HG03469 (cell line): ENCODE data around the gene PLA2G2A.

Experiments used
- ATAC-seq: cut with Tn5 transposase; IDR thresholded peaks from one replicate; pipeline ENCODE4 v1.9.1; 2021; ENCODE audit warnings: mild to moderate bottlenecking, moderate library complexity, moderate number of reproducible peaks; ENCODE audit not compliant: unreplicated experiment

Gene PLA2G2A

GRCh38 chr1:19974822-19975416 lies 4.5 kb downstream of the PLA2G2A start:
- ATAC-seq: no peak

DNA sequence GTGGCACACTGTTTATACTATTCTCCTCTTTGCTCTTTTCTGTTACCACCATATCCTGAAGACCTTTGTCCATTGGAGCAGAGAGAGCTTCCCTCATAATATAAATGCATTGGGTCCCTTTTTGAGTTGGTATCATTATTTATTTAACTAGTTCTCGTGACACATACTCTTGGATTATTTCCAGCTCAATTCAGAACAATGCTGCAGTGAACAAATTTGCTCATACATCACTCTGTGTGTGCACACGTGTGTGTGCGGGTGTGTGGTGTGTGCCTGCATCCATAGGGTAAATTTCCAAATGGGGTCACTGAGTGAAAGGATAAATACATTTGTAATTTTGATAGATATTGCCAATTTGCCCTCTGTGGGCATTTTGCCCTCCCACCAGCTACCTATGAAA lies 5.8 kb downstream of the PLA2G2A start:
- no peak for ATAC-seq

DNA sequence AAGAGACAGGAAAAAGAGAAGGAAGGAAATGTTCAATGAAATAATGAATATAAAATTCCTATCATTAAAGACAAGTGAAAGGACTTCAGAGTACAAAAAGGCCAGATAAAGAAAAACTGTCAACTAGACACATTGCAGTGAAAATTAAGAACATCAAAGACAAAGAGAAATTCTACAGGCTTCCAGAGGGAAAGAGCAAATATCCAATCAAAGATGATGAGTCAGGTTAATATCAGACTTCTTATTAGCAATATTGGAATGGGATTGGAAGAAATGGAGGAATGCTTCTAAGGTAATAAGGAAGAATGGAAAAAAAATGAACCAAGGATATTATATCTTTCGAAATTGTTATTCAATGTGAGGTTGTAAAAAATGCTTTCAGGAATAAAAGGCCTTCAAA lies 7.8 kb downstream of the PLA2G2A start:
- no peak for ATAC-seq

- ATAC-seq: no peak
Measured at GRCh38 chr1:19969898-19970660, 9.3 kb downstream of the PLA2G2A start.

DNA sequence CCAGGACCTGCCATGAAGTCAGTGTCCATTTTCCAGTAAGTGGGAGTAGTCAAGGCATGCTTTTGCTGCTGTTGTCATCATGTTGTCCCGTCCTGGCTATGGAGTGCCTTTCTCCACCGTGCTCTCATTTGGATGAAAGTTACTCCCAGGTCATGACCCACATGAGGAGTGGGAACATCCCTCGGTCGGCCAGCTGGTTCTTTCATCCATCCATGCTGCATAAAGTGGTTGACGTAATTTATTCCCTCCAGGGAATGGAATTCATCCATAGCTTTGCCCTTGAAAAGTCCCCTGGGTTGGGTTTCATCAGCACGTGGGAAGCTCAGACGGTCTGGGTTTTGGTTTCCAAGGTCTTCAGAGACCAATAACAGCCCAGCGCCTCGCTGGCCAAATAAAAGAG lies 11.6 kb downstream of the PLA2G2A start:
- ATAC-seq: no peak

GRCh38 chr1:19964542-19964941 lies 14.9 kb downstream of the PLA2G2A start:
- ATAC-seq: no peak

- no peak for ATAC-seq
Measured at GRCh38 chr1:19963636-19964035, 15.8 kb downstream of the PLA2G2A start.

DNA sequence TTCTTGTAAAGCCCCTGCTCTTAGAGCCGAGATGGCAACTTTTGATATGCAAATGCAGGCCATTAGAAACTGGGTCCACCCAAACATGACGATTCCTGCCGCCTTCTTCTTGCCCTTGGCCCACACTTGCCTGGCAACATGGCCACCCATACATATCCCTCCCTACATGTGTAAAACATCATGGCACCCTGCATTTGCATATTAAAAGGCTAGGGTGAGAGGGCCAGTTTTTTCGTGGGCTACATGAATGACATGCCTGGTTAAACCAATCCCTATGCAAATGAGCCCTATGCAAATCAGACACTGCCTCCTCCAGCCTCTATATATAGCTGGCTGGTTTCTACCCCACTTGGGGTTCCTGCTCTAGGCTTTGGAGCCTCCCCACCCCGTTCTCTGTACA lies 18.8 kb downstream of the PLA2G2A start:
- no peak for ATAC-seq

DNA sequence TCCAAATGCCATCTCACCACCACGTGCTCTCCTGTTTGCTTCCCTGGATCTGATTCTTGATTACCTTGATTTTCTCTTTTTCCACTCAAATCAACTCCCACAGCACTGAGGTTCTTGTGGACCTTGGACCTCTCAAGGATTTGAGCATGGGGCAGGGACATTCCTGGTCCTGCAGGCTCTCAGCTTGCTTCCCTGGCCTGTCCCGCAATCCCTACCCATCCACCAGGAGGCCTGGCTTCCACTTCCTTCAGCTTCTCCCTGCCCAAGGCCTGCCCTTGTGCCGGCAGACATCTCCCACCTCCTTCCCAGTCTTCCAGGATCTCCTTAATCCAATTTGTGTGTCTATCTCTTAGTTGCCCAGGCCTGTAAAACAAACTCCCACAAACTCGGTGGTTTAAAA lies 21.6 kb downstream of the PLA2G2A start:
- ATAC-seq: no peak

- ATAC-seq: no peak
Measured at GRCh38 chr1:19955534-19956170, 23.8 kb downstream of the PLA2G2A start.

GRCh38 chr1:19954059-19954458 lies 25.4 kb downstream of the PLA2G2A start:
- no peak for ATAC-seq

DNA sequence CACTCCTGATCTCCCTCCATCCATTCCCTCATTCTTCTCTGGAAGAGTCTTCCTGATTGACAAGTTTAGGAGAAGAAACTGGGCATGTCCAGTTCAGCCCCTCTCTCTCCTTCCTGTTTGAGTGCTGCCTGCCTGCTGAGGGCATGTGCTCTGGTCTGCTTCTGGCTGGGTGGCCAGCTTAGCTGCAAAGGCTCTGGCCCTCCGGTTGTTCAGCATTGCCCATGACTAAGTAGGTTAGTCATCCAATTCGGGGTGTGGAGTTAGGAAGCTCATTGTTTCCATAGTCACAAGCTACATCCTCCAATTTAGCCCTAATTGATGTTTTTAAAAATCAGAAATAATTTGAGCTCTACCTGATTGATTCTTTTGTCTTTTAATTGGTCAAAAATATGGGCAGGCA lies 30.4 kb downstream of the PLA2G2A start:
- no peak for ATAC-seq

DNA sequence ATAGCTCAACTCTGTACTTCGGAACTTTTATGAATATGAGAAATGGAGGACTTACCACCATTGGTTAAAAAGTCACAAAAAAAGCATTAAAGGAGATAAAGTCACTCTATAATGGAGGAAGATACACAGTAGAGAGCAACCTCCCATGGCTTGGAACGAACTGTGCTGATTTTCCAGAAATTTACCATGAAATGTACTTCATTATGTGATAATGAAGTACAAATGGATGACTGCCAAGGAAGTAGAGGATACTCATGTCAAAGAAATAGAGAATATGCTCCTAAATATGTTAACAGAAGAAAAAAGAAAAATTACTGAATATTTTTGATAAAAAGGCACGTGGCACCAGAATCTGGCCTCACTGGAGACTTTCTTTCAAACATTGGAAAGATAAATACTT lies 32.4 kb downstream of the PLA2G2A start:
- no peak for ATAC-seq

GRCh38 chr1:19946331-19946751 lies 33.1 kb downstream of the PLA2G2A start:
- no peak for ATAC-seq

DNA sequence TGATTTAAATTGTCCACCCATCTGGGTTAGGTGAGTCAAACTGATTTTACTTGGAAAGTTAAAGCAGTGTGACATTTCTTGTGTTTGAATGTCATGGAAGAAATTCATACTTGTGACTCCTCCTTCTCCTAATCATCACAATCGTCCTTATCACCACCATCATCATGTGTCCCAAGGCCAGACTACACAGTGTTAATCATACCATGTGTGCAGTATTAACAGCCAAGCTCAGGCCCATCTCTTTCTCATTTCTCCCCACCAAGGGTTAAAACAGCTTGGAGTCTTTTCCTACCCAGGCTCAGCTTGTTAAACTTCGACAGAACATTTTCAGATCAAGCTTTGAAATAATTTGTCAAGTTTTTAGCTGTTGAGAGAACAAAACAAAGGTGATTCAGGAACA lies 33.5 kb downstream of the PLA2G2A start:
- no peak for ATAC-seq

DNA sequence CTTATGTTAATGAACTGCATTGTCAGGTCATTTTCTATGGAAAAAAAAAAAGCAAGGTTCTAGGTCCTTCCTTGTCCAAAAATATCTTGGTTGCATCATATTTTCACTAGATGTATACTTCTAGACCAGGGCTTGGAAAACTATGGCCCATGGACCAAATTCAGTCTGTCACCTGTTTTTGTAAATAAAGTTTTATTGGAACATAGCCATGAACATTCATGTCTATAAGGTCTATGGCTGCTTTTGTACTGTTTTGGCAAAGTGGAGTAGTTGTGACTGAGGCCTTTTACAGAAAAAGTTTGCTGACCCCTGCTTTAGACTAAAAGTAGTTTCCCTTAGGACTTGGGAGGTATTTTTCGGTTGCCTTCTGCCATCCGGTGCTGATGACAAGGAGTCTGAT lies 36.8 kb downstream of the PLA2G2A start:
- no peak for ATAC-seq

DNA sequence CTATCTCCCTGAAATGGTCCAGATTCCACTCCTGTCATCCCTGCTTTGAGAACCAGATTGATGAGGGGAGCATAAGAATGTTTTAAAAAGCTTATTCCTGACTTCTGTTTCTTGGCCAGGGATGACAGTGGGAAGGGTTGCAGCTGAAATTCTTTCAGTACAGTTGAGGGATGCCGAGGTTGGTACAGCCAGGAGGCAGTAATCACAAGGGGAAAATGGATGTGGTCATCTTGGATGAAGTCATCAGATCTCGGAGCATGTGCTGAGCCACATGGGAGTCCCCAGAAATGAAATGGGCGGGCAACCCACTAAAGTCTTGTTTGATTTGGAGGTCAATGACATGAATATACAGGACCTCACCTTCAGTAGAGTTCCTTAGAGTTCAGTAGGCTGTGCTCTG lies 37.3 kb downstream of the PLA2G2A start:
- no peak for ATAC-seq

DNA sequence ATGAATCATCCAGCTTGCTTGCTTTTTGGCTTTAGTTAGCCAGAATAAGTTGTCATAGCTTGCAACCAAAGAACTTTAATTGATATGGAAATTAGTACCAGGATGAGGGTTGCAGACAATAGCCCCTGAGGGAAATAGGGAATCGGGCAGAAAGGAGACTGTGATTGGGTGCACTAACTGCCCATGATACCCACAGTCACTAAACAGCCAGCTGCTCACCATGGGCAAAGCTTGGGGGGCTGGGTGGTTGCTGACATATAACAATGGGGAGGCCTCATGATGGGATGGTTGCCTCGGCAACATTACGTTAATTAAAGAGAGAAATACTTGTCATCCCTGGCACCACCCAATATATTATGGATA lies 38.2 kb downstream of the PLA2G2A start:
- no peak for ATAC-seq

DNA sequence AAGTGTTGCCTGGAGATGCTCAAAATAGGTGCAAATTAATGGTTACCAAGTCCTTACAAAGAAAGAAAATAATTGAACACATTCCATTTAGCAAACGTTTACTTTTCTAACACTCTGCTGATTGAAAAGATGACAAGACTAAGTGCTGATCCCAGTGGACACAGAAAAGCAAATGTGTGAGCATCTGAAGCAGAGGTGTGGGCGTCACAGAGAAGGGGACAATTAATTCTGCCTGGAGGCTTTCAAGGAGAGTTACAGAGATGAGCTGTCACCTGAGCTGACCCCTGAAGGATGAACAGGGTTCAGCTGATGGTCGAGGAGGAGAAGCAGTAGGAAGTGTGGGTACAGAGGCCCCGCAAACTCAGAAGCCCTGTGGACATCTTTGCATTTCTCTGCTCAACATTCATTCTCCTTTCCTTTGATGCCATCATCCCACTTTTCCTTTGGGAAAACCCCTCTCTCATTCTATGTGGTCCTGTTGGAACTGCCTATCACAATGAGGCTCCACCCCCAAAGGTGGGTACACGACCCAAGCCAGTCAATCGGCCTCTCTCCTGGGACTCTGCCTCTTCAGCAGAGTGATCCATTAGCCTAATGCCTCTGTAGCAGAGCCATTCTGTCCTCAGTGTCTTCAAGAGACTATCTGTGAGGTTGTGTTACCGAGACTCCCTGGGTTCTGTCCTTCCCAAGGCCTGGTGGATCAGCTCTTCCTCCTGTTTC lies 38.8 kb downstream of the PLA2G2A start:
- no peak for ATAC-seq

- ATAC-seq: no peak
Measured at GRCh38 chr1:19938472-19938871, 40.9 kb downstream of the PLA2G2A start.

- no peak for ATAC-seq
Measured at GRCh38 chr1:19936061-19936750, 43.2 kb downstream of the PLA2G2A start.
